Fibroblast of lung (primary cell): ENCODE results near the gene BNIPL. TPM values are rescaled to one million over a fixed set of nuclear protein-coding genes. Genes with fewer than 3 reads are reported as not detected.

ENCODE experiments used
- DNase-seq, 2 donors: peaks; one replicate each; pipeline versions ENCODE4 v3.0.0 to v3.0.0-alpha.2; 2010; ENCODE audit warnings: low read depth in 2 of 2
- H2AFZ ChIP-seq: 2 replicates; pipeline ENCODE4 v1.5.1; 2012; ENCODE audit warnings: low read length, control low read depth, inconsistent platforms
- H3K27ac ChIP-seq: 2 replicates; pipeline ENCODE4 v1.5.1; 2011; ENCODE audit warnings: low read length, control low read depth; ENCODE audit not compliant: insufficient read depth
- H3K27me3 ChIP-seq: 2 replicates; pipeline ENCODE4 v1.5.1; 2011; ENCODE audit warnings: mild to moderate bottlenecking, low read length; ENCODE audit not compliant: control insufficient read depth, insufficient read depth
- H3K36me3 ChIP-seq: 2 replicates; pipeline ENCODE4 v1.5.1; 2011; ENCODE audit warnings: low read length; ENCODE audit not compliant: control insufficient read depth, insufficient read depth
- H3K4me1 ChIP-seq: 2 replicates; pipeline ENCODE4 v1.5.1; 2011; ENCODE audit warnings: low read length; ENCODE audit not compliant: control insufficient read depth, insufficient read depth; ENCODE audit errors: extremely low read depth
- H3K4me2 ChIP-seq: 2 replicates; pipeline ENCODE4 v1.5.1; 2011; ENCODE audit warnings: low read length, control low read depth; ENCODE audit not compliant: insufficient read depth; ENCODE audit errors: extremely low read depth
- H3K4me3 ChIP-seq, 4 experiments: fragments of 200-600 bp in 1 of 4; sonication (generic) in 1 of 4; replicated peaks in 1 of 4; 2 replicates each; pipeline ENCODE4 v1.5.1; 2011 to 2016; ENCODE audit warnings: low read length in 4 of 4, low read depth in 3 of 4, mild to moderate bottlenecking in 3 of 4, control low read depth in 2 of 4, inconsistent platforms in 1 of 4, mixed read lengths in 1 of 4; ENCODE audit not compliant: insufficient read depth in 1 of 4; ENCODE audit errors: control extremely low read depth in 1 of 4
- H3K79me2 ChIP-seq: 2 replicates; pipeline ENCODE4 v1.5.1; 2012; ENCODE audit warnings: mild to moderate bottlenecking, low read length, inconsistent platforms; ENCODE audit not compliant: control insufficient read depth, insufficient read depth
- H3K9ac ChIP-seq: 2 replicates; pipeline ENCODE4 v1.5.1; 2011; ENCODE audit warnings: mild to moderate bottlenecking, low read length, control low read depth; ENCODE audit not compliant: insufficient read depth
- H3K9me3 ChIP-seq: 2 replicates; pipeline ENCODE4 v1.5.1; 2012; ENCODE audit warnings: low read depth, low read length; ENCODE audit not compliant: control insufficient read depth, insufficient read depth
- H4K20me1 ChIP-seq: 2 replicates; pipeline ENCODE4 v1.5.1; 2011; ENCODE audit warnings: low read length; ENCODE audit not compliant: control insufficient read depth, insufficient read depth; ENCODE audit errors: extremely low read depth
- CTCF ChIP-seq, 2 donors: IDR thresholded peaks in 1 of 2; conservative IDR thresholded peaks in 1 of 2; 1 replicate in 1 of 2; 2 replicates in 1 of 2; pipeline ENCODE4 v1.5.1; 2011 to 2012; ENCODE audit warnings: low read length in 2 of 2, control low read depth in 1 of 2, inconsistent platforms in 1 of 2, low read depth in 1 of 2, mild to moderate bottlenecking in 1 of 2
- EZH2 ChIP-seq: IDR thresholded peaks from 2 replicates; pipeline ENCODE4 v1.5.1; 2012; ENCODE audit warnings: low read length, control low read depth, mild to moderate bottlenecking; ENCODE audit errors: missing control alignments
- polyA plus RNA-seq, 2 donors: library from polyadenylated mRNA; depleted of rRNA in 1 of 2; stranded (reverse) in 1 of 2; unstranded in 1 of 2; fragments of >200 nt; gene quantifications; 2 replicates each; pipeline ENCODE4 v1.2.1, GENCODE V29; 2011 to 2012; ENCODE audit warnings: missing spikeins in 1 of 2
- total RNA-seq: library from RNA; depleted of rRNA; stranded (reverse); fragments of >200 nt; gene quantifications from 2 replicates; pipeline ENCODE4 v1.2.1, GENCODE V29; 2014

The BNIPL gene
- total and polyA plus RNA-seq, 2 donors (not counting 1 experiment from before 2014, with no cell fraction given), result 0.10 to 0.33 TPM

DNA sequence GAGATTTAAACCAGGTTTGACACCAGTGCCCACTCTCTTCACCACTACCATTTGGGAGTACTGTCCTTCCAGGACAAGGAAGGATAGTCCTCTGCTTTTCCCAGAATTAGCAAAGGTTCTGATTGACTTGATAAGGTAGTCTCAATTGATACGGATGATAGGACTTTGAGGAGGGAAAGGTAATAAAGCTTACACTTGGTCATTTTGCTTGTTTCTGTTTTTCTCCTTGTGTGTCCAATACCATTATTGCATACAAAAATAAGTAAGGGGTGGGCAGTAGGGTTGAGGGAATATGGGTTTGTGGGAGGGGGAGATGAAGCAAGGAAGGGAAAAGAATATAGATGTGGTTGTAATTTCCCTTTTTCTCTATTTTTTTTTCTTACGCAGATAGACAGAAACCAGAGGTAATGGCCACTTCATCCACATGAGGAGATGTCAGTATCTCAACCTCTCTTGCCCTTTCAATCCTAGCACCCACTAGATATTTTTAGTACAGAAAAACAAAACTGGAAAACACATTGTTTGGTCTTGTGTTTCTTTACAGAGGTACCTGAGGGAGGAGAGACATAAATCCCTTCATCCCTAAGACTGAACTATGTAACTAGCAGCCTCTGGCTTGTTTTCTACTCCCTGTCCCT is 13.8 kb downstream of the BNIPL start:
- DNase-seq, result no peak
- peaks cover 2% of the 10 kb centered on the region for H3K4me1 ChIP-seq
- H3K9ac ChIP-seq, result no peak overlapping the region
- H4K20me1 ChIP-seq, result no peaks in the 10 kb centered on the region
- no peak overlapping the region for H3K4me2 ChIP-seq
- H3K9me3 ChIP-seq, result no peaks in the 10 kb centered on the region
- peaks cover 12% of the 10 kb centered on the region for H3K36me3 ChIP-seq
- no peak overlapping the region for H3K27ac ChIP-seq
- no peak overlapping the region for H2AFZ ChIP-seq
- TF ChIP-seq CTCF (conservative IDR thresholded peaks at IDR 0.05 in 1 of 2, IDR thresholded peaks at IDR 0.05 in 1 of 2; ENCODE audit: low read depth in 1 of 2, low read length in 2 of 2), result no peak
- no peak for TF ChIP-seq EZH2
- H3K4me3 ChIP-seq, result no peak overlapping the region
- peaks cover 7% of the 10 kb centered on the region for H3K79me2 ChIP-seq
- H3K27me3 ChIP-seq, result no peaks in the 10 kb centered on the region

DNA sequence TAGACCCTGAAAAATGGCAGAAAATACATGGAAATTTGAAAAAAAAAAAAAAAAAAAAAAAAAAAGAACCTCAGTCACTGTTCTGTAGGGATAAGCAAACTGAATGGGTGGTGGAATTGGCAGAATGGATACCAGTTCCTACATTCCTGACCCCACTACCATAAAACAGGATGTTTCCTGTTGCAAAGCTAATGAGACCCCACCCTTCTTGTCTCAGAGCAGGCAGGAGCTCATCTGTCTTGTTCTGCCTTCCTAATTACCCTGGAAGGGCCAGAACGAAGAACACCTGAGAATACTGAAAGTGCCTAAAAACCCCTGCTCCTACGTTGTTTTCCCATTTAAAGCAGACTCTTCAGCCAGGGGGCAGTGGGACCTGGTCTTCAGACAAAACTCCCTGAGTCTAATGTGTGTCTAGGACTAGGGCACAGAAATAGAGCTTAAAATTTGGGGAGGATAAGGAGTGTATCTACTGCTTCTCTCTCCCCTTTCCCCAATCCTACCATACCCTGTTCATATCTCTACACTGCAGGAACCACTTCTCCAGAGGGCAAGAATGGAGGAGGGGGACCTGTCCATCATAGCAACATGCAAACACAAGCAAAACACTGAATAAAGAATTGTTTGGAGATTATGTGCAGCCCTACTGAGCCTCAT is 15.1 kb downstream of the BNIPL start:
- Histone ChIP-seq H3K79me2 (peaks cover 21% of the 10 kb centered on the region), H3K36me3 (peaks cover 18% of the 10 kb centered on the region), H4K20me1 (no peaks in the 10 kb centered on the region), H3K4me1 (peaks cover 2% of the 10 kb centered on the region), H3K4me3 (no peak overlapping the region), H3K9me3 (no peaks in the 10 kb centered on the region), H3K27ac (no peak overlapping the region), H3K27me3 (no peaks in the 10 kb centered on the region), H3K9ac (no peak overlapping the region), H3K4me2 (no peak overlapping the region), H2AFZ (no peak overlapping the region)
- DNase-seq, result no peak
- TF ChIP-seq EZH2 (no peak), CTCF (conservative IDR thresholded peaks at IDR 0.05 in 1 of 2, IDR thresholded peaks at IDR 0.05 in 1 of 2; ENCODE audit: low read depth in 1 of 2, low read length in 2 of 2) (no peak)

DNA sequence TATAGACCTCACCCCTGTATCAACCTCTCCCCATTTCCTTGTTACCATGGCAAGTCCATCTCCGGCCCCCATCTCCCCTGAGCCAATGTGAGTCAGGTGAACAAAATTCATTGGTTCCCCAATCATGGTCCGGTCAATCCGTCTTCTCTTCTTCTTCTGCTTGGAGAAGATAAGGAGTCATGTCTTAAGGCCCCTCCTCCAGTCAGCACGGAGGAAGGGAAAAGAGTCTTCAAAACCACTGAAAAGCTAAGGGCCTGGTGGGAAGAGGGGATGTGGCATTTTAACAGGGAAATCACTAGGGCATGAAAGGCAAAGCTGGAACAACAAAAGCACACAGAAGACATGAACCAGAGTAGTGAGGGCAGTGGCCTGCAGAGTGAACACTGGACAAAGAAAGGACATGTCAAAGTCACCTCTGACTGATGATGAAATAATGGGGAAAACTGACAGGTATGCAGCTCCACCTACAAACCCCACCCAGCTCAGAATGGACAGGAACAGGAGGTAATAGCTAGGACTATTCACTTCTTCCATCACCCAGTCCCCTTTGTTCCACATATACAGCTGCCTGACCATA is 18.7 kb downstream of the BNIPL start:
- Histone ChIP-seq H3K9me3 (no peaks in the 10 kb centered on the region), H3K79me2 (peaks cover 49% of the 10 kb centered on the region), H3K36me3 (peaks cover 20% of the 10 kb centered on the region), H3K27me3 (no peaks in the 10 kb centered on the region), H3K27ac (no peak overlapping the region), H3K4me3 (no peak overlapping the region), H3K4me1 (peaks cover 11% of the 10 kb centered on the region), H2AFZ (no peak overlapping the region), H4K20me1 (peaks cover 2% of the 10 kb centered on the region), H3K9ac (no peak overlapping the region), H3K4me2 (no peak overlapping the region)
- no peak for DNase-seq
- TF ChIP-seq CTCF (conservative IDR thresholded peaks at IDR 0.05 in 1 of 2, IDR thresholded peaks at IDR 0.05 in 1 of 2; ENCODE audit: low read depth in 1 of 2, low read length in 2 of 2) (no peak), EZH2 (no peak)
